Naive thymus-derived CD4-positive, alpha-beta T cell (primary cell): ENCODE measurements around the gene MEIOB. TPM values are rescaled to one million over a fixed set of nuclear protein-coding genes. Genes with fewer than 3 reads are reported as not detected.
A peak's percentile ranks its signal among the peaks of the same experiment; 100 is the strongest.

Source experiments
- ATAC-seq: fragments of 150-1000 bp; cut with Tn5 transposase; 2 replicates; pipeline ENCODE4 v1.10.0; 2021; ENCODE audit warnings: mild to moderate bottlenecking, moderate library complexity
- CTCF ChIA-PET: fragments of 350-600 bp; sonication (Branson Sonifier 250); formaldehyde crosslinking; loops from one replicate; lab custom pipeline; 2021; ENCODE audit warnings: antibody characterized with exemption; lab: Charles Lee
- POLR2A ChIA-PET: fragments of 350-600 bp; sonication (Branson Sonifier 250); formaldehyde crosslinking; loops from one replicate; lab custom pipeline; 2021; ENCODE audit warnings: antibody characterized with exemption, inconsistent platforms; lab: Charles Lee
- DNase-seq, 9 donors: peaks; one replicate each; pipeline versions ENCODE4 v3.0.0 to v3.0.0-alpha.2; 2020 to 2022; ENCODE audit warnings: mixed read lengths in 1 of 9
- H3K27ac ChIP-seq: one replicate; pipeline ENCODE4 v1.7.0; 2013; ENCODE audit warnings: mild to moderate bottlenecking, low read depth, low read length, moderate library complexity
- H3K27me3 ChIP-seq, 2 donors: one replicate each; pipeline ENCODE4 v1.7.0; 2013; ENCODE audit warnings: low read length in 2 of 2, mild to moderate bottlenecking in 2 of 2, moderate library complexity in 2 of 2; ENCODE audit not compliant: control insufficient read depth in 2 of 2, insufficient read depth in 2 of 2
- H3K36me3 ChIP-seq, 3 experiments: 1 replicate in 2 of 3; 2 replicates in 1 of 3; pipeline ENCODE4 v1.7.0; 2013; ENCODE audit warnings: low read length in 3 of 3, mild to moderate bottlenecking in 3 of 3, moderate library complexity in 1 of 3; ENCODE audit not compliant: insufficient read depth in 3 of 3, control insufficient read depth in 2 of 3
- H3K4me1 ChIP-seq, 2 donors: one replicate each; pipeline ENCODE4 v1.7.0; 2013; ENCODE audit warnings: low read length in 2 of 2, mild to moderate bottlenecking in 2 of 2, moderate library complexity in 1 of 2; ENCODE audit not compliant: control insufficient read depth in 2 of 2, insufficient read depth in 2 of 2
- H3K4me3 ChIP-seq: 2 replicates; pipeline ENCODE4 v1.7.0; 2013; ENCODE audit warnings: mild to moderate bottlenecking, low read length
- H3K9me3 ChIP-seq, 3 experiments: 1 replicate in 2 of 3; 2 replicates in 1 of 3; pipeline ENCODE4 v1.7.0; 2013; ENCODE audit warnings: low read length in 3 of 3; ENCODE audit not compliant: control insufficient read depth in 2 of 3
- H3K27ac Mint-ChIP-seq, 9 donors: one replicate each; pipeline ENCODE4 v1.8.0; 2020 to 2022; ENCODE audit warnings: mixed read lengths in 9 of 9, mild to moderate bottlenecking in 8 of 9, moderate library complexity in 5 of 9, inconsistent platforms in 2 of 9
- H3K27me3 Mint-ChIP-seq, 5 donors: one replicate each; pipeline ENCODE4 v1.8.0; 2021 to 2022; ENCODE audit warnings: mixed read lengths in 5 of 5, mild to moderate bottlenecking in 1 of 5
- H3K36me3 Mint-ChIP-seq, 5 donors: one replicate each; pipeline ENCODE4 v1.8.0; 2020 to 2022; ENCODE audit warnings: mixed read lengths in 5 of 5, mild to moderate bottlenecking in 3 of 5, inconsistent platforms in 1 of 5
- H3K4me1 Mint-ChIP-seq, 7 donors: one replicate each; pipeline ENCODE4 v1.8.0; 2020 to 2022; ENCODE audit warnings: mixed read lengths in 7 of 7, mild to moderate bottlenecking in 3 of 7, inconsistent platforms in 1 of 7
- H3K4me3 Mint-ChIP-seq, 10 donors: one replicate each; pipeline ENCODE4 v1.8.0; 2020 to 2022; ENCODE audit warnings: mild to moderate bottlenecking in 10 of 10, mixed read lengths in 10 of 10, moderate library complexity in 6 of 10, inconsistent platforms in 2 of 10
- H3K9me3 Mint-ChIP-seq, 11 donors: one replicate each; pipeline ENCODE4 v1.8.0; 2020 to 2022; ENCODE audit warnings: mixed read lengths in 11 of 11, mild to moderate bottlenecking in 4 of 11, inconsistent platforms in 1 of 11, moderate library complexity in 1 of 11
- intact Hi-C, 2 donors: fragments of 100-400 bp; cut with micrococcal nuclease; formaldehyde crosslinking; loops; one replicate each; pipeline ENCODE4 v1.15.1; 2023
- polyA plus RNA-seq, 2 donors: library from polyadenylated mRNA; unstranded; fragments of 300-500 nt; fragmentation: Illumina TruSeq; gene quantifications; one replicate each; pipeline ENCODE4 v1.2.3, GENCODE V29; 2021
- total RNA-seq, 6 experiments: library from RNA in 5 of 6; stranded (reverse) in 5 of 6; gene quantifications; 1 replicate in 5 of 6; 2 replicates in 1 of 6; pipeline ENCODE4 v1.2.3 and lab custom pipeline; 2021 to 2026

MEIOB gene
- total and polyA plus RNA-seq, 7 experiments from 2014 or later = not detected

- ATAC-seq = no peak
- POLR2A ChIA-PET = no interaction called here
Observed at GRCh38 chr16:1917665-1918350, 45.8 kb upstream of the MEIOB start.

GRCh38 chr16:1917056-1917664 lies 45.2 kb upstream of the MEIOB start:
- H3K4me3 ChIP-seq = no peak overlapping the region
- H3K27ac ChIP-seq = no peak overlapping the region
- Mint-ChIP-seq H3K9me3 (no peaks in the 10 kb centered on the region), H3K4me1 (peaks cover 0 to 10% (median 3%) of the 10 kb centered on the region in 7 donors), H3K36me3 (no peaks in the 10 kb centered on the region), H3K27ac (no peak overlapping the region), H3K27me3 (peaks cover 32 to 58% (median 47%) of the 10 kb centered on the region in 5 donors), H3K4me3 (peak overlapping the region in 1 of 10 donors; percentile 53)
- H3K9me3 ChIP-seq = no peaks in the 10 kb centered on the region
- intact Hi-C loops = loop anchor here in 1 of 2 donors (5.0 kb wide), 1 partner anchor 40 kb away; no protein-coding TSS in a partner anchor
- no peaks in the 10 kb centered on the region for H3K4me1 ChIP-seq
- DNase-seq (no peak), ATAC-seq (no peak)
- H3K36me3 ChIP-seq = no peaks in the 10 kb centered on the region
- H3K27me3 ChIP-seq = peaks cover 2 to 4% of the 10 kb centered on the region in 2 donors
- CTCF ChIA-PET = no interaction called here
- POLR2A ChIA-PET = no interaction called here

More at GRCh38 chr16:1917665-1918350, 45.8 kb upstream of the MEIOB start:
- H3K27ac ChIP-seq = no peak overlapping the region
- H3K4me1 ChIP-seq = no peaks in the 10 kb centered on the region
- Mint-ChIP-seq H3K27me3 (peaks cover 38 to 63% (median 53%) of the 10 kb centered on the region in 5 donors), H3K27ac (no peak overlapping the region), H3K4me3 (peak overlapping the region in 1 of 10 donors; percentile 53), H3K4me1 (peaks cover 0 to 10% (median 3%) of the 10 kb centered on the region in 7 donors), H3K36me3 (peaks cover 0 to 5% (median 0%) of the 10 kb centered on the region in 5 donors), H3K9me3 (no peaks in the 10 kb centered on the region)
- H3K9me3 ChIP-seq = no peaks in the 10 kb centered on the region
- no peaks in the 10 kb centered on the region for H3K36me3 ChIP-seq
- no peak for DNase-seq
- intact Hi-C loops = loop anchor here in 1 of 2 donors (5.0 kb wide), 1 partner anchor 41 kb away; no protein-coding TSS in a partner anchor
- H3K27me3 ChIP-seq = peaks cover 2 to 4% of the 10 kb centered on the region in 2 donors
- CTCF ChIA-PET = no interaction called here
- H3K4me3 ChIP-seq = no peak overlapping the region

- H3K4me3 ChIP-seq = no peak overlapping the region
- POLR2A ChIA-PET = no interaction called here
- Mint-ChIP-seq H3K36me3 (no peaks in the 10 kb centered on the region), H3K27me3 (peaks cover 30 to 54% (median 43%) of the 10 kb centered on the region in 5 donors), H3K4me1 (peaks cover 0 to 10% (median 3%) of the 10 kb centered on the region in 7 donors), H3K9me3 (no peaks in the 10 kb centered on the region), H3K27ac (no peak overlapping the region), H3K4me3 (peak overlapping the region in 1 of 10 donors; percentile 53)
- peaks cover 2 to 4% of the 10 kb centered on the region in 2 donors for H3K27me3 ChIP-seq
- H3K36me3 ChIP-seq = no peaks in the 10 kb centered on the region
- CTCF ChIA-PET = no interaction called here
- no peaks in the 10 kb centered on the region for H3K4me1 ChIP-seq
- ATAC-seq = no peak
- intact Hi-C loops = loop anchor here in 1 of 2 donors (5.0 kb wide), 1 partner anchor 39 kb away; no protein-coding TSS in a partner anchor
- no peaks in the 10 kb centered on the region for H3K9me3 ChIP-seq
- H3K27ac ChIP-seq = no peak overlapping the region
- no peak for DNase-seq
Observed at GRCh38 chr16:1916640-1916990, 44.7 kb upstream of the MEIOB start.

DNA sequence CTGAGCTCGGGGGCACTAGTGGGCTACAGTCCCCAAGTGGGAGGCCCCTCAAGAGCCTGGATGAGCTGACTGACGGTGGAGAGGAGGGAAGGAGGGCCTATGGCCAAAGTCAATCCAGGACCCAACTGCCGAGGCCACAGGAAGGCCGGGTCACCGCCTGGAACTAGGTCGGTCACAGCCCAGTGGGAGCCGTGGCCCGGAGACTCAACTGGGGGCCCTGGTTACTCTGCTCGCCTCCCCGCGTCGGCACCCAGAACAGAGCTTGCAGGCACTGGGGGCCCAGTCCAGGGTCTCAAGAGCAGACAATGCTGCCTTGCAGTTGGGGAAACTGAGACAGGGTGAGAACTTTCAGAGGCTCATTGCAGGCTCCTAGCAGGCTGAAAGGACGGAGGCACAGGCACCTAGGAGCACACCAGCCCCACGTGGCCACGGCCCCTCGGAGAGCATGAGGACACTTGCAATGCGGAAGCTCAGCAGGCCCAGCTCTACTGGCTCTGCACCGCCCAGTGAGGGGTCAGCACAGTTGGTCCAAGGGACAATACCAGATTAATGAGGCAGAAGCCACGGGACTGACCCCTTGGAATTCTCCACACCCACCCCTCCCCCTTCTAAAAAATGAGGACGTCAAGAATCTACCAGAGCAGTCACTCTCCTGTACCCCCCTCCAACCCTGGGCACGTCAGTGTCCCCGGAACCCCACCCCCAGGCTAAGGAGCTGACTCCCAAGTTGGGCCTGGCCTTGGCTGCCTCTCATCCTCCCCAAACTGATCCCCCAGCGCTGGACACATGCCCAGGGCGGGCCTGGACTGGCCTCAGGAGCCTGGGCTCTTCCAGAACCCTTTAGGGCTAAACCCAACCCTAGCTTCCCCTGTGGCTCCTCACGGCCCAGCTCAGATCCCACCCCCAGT lies 44.0 kb upstream of the MEIOB start:
- intact Hi-C loops = loop anchor here in 1 of 2 donors (5.0 kb wide), 1 partner anchor 39 kb away; no protein-coding TSS in a partner anchor
- Histone ChIP-seq H3K9me3 (no peaks in the 10 kb centered on the region), H3K27me3 (peaks cover 2 to 4% of the 10 kb centered on the region in 2 donors), H3K4me1 (no peaks in the 10 kb centered on the region), H3K4me3 (no peak overlapping the region), H3K36me3 (no peaks in the 10 kb centered on the region), H3K27ac (no peak overlapping the region)
- POLR2A ChIA-PET = interaction anchor here (0.5 kb wide), 1 partner anchor 874 kb away, joined by 3 read pairs; no protein-coding TSS in a partner anchor
- no peak for DNase-seq
- Mint-ChIP-seq H3K9me3 (no peaks in the 10 kb centered on the region), H3K4me3 (no peak overlapping the region), H3K4me1 (peaks cover 0 to 5% (median 2%) of the 10 kb centered on the region in 7 donors), H3K36me3 (no peaks in the 10 kb centered on the region), H3K27me3 (peaks cover 24 to 47% (median 37%) of the 10 kb centered on the region in 5 donors), H3K27ac (no peak overlapping the region)
- no peak for ATAC-seq
- CTCF ChIA-PET = no interaction called here

- Histone ChIP-seq H3K36me3 (no peaks in the 10 kb centered on the region), H3K9me3 (no peaks in the 10 kb centered on the region), H3K4me3 (no peak overlapping the region), H3K27me3 (peaks cover 2 to 4% of the 10 kb centered on the region in 2 donors), H3K4me1 (no peaks in the 10 kb centered on the region), H3K27ac (no peak overlapping the region)
- ChIA-PET CTCF (no interaction called here), POLR2A (interaction anchor here (0.7 to 0.8 kb wide), 2 partner anchors 70 to 1017 kb away, joined by 3 read pairs; no protein-coding TSS in a partner anchor)
- Mint-ChIP-seq H3K36me3 (no peaks in the 10 kb centered on the region), H3K9me3 (no peaks in the 10 kb centered on the region), H3K4me3 (no peak overlapping the region), H3K27me3 (peaks cover 15 to 39% (median 28%) of the 10 kb centered on the region in 5 donors), H3K4me1 (peaks cover 0 to 5% (median 0%) of the 10 kb centered on the region in 7 donors), H3K27ac (peak overlapping the region in 1 of 9 donors; percentile 42)
- no peak for ATAC-seq
- intact Hi-C loops = loop anchor here in 1 of 2 donors (5.0 kb wide), 1 partner anchor 38 kb away; no protein-coding TSS in a partner anchor
- no peak for DNase-seq
Observed at GRCh38 chr16:1914988-1915387, 43.0 kb upstream of the MEIOB start.

DNA sequence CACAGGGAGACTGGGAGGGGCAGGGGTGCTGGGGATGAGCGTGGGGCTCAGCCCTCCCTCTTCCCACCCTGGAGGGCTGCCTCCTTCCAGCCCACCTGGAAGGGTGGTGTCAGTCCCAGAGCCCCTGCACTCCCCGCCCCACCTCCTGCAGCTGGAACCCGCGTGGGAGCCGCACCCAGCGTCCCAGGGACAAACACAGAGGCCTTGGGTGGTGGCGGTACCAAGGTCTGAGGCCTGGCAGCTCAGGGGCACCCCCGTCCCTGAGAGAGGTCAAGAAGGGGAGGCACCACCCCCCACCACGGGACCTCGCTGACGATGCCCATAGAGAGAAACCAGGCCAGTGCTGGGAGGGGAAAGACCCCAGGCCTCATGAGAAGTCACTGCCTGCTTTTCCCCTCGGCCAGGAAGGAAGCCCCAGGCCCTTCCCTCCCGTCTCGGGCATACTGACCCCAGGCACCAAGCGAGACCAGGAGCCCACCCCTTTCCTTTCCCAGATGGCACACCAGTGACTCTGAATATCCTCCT lies 42.2 kb upstream of the MEIOB start:
- CTCF ChIA-PET = no interaction called here

More for the DNA sequence above, 42.2 kb upstream of the MEIOB start:
- Mint-ChIP-seq H3K27me3 (peaks cover 15 to 36% (median 27%) of the 10 kb centered on the region in 5 donors), H3K4me3 (no peak overlapping the region), H3K27ac (no peak overlapping the region), H3K4me1 (peaks cover 0 to 5% (median 0%) of the 10 kb centered on the region in 7 donors), H3K9me3 (no peaks in the 10 kb centered on the region), H3K36me3 (no peaks in the 10 kb centered on the region)
- DNase-seq (no peak), ATAC-seq (no peak)
- H3K27ac ChIP-seq = no peak overlapping the region
- H3K4me3 ChIP-seq = no peak overlapping the region
- no peaks in the 10 kb centered on the region for H3K4me1 ChIP-seq
- POLR2A ChIA-PET = interaction anchor here (0.7 to 0.8 kb wide), 2 partner anchors 69 to 1018 kb away, joined by 3 read pairs; no protein-coding TSS in a partner anchor
- intact Hi-C loops = no loop called here
- H3K27me3 ChIP-seq = peaks cover 0 to 2% of the 10 kb centered on the region in 2 donors
- H3K9me3 ChIP-seq = no peaks in the 10 kb centered on the region
- no peaks in the 10 kb centered on the region for H3K36me3 ChIP-seq
